MV-4-11 (cell line): Measurements from ENCODE around the gene ADK.
A peak's percentile ranks its signal among the peaks of the same experiment; 100 is the strongest.
"Not testable (repeated sequence)": the region's sequence is repeated elsewhere in the genome, so short reads cannot be mapped to it uniquely, and the experiment has no call there.

Experiments used
- DNase-seq: peaks from one replicate; lab custom pipeline; 2025; lab: John Stamatoyannopoulos, UW

The ADK gene

GRCh38 chr10:74496276-74496675, 345.3 kb downstream of the ADK start:
- DNase-seq: not testable (repeated sequence)

DNA sequence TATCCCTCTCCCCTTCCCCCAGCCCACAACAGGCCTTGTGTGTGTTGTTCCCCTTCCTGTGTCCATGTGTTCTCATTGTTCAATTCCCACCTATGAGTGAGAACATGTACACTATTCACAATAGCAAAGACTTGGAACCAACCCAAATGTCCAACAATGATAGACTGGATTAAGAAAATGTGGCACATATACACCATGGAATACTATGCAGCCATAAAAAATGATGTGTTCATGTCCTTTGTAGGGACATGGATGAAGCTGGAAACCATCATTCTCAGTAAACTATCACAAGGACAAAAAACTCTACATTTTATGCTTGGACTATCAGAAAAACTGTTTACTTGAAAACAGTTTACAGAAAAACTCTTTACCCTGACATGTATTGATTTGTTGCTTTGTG, 347.6 kb downstream of the ADK start:
- not testable (repeated sequence) for DNase-seq

GRCh38 chr10:74500026-74500704, 349.1 kb downstream of the ADK start:
- DNase-seq: no peak

DNA sequence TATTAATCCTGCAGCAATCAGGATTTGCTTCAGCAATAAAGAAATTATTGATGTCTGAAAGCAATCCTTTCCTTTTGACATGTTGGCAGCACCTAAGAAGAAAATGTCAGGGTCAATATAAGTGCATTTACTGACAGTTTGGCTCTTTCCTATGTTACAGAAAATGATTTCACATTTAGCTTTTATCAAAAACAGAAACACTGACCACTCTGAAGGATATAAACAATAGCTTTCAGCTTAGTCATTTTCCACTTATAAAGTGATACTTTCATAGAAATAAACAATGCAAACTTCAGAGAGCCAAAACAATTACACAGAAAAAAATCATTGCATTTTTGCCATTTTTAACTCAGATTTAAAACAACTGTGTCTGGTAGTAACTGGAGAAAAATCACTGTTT, 349.8 kb downstream of the ADK start:
- DNase-seq: no peak

GRCh38 chr10:74502963-74503608, 352.1 kb downstream of the ADK start:
- DNase-seq: peak; percentile 88

GRCh38 chr10:74507951-74508350, 356.9 kb downstream of the ADK start:
- no peak for DNase-seq

GRCh38 chr10:74510594-74510993, 359.6 kb downstream of the ADK start:
- no peak for DNase-seq

DNA sequence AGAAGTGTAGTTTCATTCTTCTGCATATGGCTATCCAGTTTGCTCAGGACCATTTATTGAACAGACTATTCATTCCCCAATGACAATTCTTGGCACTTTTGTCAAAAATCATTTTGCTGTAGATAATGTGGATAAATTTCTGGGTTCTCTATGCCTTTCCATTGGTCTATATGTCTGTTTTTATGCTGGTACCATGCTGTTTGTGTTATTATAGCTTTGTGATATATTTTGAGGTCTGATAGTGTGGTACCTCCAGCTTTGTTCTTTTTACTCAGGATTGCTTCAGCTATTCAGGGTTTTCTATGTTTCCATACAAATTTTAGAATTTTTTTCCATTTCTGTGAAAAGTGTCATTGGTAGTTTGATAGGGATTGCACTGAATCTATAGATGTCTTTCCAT, 360.0 kb downstream of the ADK start:
- DNase-seq: no peak

DNA sequence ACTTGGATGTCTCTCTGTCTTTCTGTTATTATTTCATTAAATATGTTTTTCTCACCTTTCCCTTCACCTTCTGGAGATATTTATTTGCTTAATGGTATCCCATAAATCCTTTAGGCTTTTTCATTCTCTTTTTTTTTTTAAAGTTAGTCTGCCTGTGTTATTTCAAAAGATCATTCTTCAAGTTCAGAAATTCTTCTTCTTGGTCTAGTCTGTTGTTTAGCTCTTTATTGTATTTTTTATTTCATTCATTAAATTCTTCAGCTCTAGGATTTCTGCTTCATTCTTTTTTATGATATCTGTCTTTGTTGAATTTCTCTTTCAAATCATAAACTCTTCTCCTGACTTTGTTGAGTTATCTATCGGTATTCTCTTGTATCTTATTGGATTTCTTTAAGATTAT, 363.3 kb downstream of the ADK start:
- no peak for DNase-seq

GRCh38 chr10:74518061-74518460, 367.0 kb downstream of the ADK start:
- peak; percentile 12 for DNase-seq

- no peak for DNase-seq
Measured at GRCh38 chr10:74521526-74521925, 370.5 kb downstream of the ADK start.

- DNase-seq: no peak
Measured at GRCh38 chr10:74523199-74523598, 372.2 kb downstream of the ADK start.

DNA sequence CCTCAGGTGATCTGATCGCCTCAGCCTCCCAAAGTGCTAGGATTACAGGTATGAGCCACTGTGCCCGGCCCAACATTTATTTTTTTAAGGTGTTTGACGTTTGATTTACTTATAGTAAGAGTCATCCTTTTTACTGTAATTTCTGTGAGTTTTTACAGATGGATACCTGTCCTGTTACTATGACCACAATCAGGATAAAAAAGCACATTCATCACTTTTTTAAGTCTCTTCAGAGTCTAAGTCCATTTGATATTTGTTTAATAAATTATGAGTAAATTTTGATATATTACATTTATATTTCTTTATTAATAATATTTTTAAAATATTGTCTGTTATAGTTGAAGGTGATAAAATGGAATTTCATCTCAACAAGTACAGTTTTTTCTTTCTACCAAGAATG, 374.9 kb downstream of the ADK start:
- no peak for DNase-seq

- not testable (repeated sequence) for DNase-seq
Measured at GRCh38 chr10:74527611-74528010, 376.6 kb downstream of the ADK start.

GRCh38 chr10:74529205-74529604, 378.2 kb downstream of the ADK start:
- peak; percentile 33 for DNase-seq

DNA sequence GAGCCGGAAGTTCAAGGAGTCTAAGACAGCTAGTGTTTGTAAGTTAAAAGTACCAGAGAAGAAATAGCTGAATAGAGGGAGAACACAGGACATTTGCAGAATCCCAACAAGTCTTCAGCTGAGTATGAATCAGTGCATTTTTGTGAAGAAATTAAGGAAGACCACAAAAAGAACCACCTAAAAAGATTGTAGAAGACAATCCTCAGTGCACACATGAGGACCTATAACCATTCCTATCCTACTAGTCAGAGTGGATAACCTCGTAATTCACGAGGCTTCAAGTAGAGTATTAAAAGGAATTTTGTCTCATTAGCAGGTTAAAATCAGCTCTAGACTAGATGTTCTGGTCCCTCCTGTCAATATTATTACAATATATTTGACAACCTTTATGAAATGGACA, 380.0 kb downstream of the ADK start:
- DNase-seq: no peak

DNA sequence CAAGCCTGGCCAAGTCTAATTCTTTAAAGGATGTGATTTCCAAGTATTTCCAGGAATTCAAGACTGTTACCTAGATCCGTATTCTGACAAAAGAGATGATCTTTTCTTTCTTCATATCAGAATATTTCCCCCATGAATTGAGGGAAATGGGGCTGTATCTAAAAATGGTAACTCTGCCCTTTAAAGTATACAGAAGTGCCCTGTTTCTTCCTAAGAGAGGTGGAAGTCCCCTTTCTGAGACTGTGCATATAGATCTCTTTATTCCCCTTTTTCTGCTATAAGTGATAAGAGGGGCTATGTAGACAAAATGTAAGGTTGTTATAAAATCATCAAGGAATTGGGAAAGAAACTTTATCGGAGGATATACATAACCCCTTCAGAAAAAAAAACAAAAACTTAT, 388.3 kb downstream of the ADK start:
- DNase-seq: no peak

DNA sequence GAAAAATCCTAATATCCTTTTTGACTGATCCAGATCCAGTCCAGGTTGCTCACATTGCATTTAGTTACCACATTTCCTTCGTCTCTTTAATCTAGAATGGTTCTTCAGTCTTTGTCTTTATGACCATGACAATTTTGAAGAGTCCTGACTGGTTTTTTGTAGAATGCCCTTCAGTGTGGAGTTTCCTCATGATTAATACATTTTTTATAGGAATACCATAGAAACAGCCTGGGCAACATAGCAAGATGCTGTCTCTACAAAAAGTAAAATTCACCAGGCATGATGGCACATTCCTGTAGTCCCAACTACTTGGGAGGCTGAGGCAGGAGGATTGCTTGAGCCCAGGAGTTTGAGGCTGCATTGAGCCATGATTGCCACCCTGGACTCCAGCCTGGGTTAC, 390.4 kb downstream of the ADK start:
- DNase-seq: no peak

- DNase-seq: peak; percentile 63
Measured at GRCh38 chr10:74542077-74542476, 391.1 kb downstream of the ADK start.

DNA sequence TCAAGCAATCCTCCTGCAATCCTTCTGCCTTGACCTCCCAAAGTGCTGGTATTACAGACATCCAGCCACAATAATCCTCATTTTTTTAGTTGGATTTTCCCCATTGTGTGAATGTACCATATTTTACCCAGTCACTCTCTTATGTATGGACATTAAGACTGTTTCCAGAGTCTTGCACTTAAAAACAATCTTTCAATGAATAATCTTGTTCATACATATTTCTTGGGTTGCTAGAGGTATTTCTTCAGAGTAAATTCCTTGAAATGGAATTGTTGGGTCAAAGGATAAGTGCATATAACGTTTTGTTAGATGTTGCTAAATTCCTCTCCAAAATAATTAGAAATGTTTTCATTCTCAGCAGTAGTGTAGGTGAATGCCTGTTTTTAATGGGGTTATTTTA, 392.3 kb downstream of the ADK start:
- no peak for DNase-seq

GRCh38 chr10:74544106-74544505, 393.1 kb downstream of the ADK start:
- DNase-seq: no peak

DNA sequence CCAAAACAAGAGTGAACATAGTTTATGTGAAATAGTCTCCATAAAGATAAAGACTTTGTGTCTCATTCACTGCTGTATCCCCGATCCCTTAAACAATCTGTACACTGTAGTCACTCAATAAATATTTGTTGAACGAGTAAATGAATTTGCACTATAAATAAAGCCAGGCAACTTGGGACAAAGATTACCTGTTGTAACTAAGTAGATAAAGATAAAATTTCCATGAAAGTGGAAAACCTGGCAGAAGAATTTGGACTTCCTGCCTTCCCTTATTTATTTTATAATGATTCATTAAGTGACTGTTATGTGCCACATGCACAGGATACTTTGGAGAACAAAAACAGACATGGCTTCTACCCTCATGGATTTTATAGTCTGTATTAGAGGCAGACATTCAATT, 397.7 kb downstream of the ADK start:
- DNase-seq: no peak

DNA sequence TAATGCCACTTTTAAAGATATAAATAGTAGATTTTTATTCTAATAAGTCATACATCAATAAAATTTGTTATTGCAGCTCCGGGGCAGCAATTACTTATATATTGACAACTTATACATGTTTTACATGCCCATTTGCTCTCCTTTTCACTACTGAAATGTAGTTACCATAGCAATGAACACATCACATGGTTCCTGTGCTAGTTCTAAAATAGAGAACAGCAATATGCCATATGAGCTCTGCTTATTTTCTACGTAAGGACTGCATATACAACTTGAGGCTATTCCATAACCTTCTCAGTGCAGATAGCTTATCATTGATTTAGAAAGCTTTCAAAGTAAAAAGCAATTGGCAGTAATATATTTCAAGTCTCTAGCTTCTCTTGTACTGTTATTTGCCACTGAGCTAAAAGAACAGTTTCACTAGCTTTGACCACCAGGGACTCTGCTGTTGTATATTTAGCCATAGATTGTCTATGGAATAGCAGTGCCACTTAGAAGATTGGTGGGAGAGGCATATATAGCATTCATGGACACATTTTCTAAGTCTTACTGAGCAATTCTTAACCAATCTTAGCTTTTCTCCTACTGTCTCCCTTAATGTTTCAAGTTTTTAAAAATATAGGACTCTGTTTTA, 405.2 kb downstream of the ADK start:
- no peak for DNase-seq

DNA sequence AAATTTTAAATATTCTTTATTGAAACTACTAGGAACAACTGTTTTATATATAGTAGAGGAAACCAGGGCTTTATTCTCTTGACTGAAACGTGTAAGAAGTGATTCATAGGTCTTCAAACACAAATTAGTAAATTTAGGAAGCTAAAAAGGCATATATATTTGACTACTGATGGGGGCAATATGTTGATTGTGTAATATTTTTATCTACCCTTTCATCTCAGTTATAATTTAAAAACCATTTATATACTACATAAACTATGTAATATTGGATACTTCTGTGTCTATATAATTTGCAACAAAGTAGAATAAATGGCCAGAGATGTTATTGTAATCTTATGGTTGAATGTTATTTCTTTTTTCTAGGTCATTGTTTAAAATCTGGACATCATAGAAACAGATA, 406.1 kb downstream of the ADK start:
- no peak for DNase-seq
